ENCODE data around the gene YBX3.

Gene YBX3

DNA sequence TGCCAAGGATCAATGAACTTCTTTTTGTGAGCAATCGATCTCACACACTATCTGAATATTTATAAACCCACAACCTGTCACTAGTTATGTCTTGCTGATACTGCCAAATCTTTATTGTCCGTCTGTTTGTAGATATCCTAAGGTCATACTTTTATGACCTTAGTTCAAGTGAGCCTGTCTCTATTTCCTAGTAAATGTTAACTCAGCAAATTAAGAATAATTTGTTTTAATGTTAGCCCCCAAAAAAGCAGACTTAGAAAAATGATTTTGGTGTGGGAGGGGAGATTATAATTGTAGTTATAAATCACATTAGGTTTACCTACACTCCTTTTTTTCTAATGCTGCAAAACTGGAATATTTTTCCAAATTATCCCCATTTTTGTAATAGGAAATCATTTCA lies 58.6 kb downstream of the YBX3 start:
- Mint-ChIP-seq H3K4me1 (peaks cover 11% of the 10 kb centered on the region), H3K9me3 (no peaks in the 10 kb centered on the region), H3K36me3 (no peaks in the 10 kb centered on the region), H3K4me3 (no peak overlapping the region), H3K27ac (no peak overlapping the region)
- no peak for DNase-seq (ENCODE audit: low spot score in 2 of 2)
- ATAC-seq: no peak

DNA sequence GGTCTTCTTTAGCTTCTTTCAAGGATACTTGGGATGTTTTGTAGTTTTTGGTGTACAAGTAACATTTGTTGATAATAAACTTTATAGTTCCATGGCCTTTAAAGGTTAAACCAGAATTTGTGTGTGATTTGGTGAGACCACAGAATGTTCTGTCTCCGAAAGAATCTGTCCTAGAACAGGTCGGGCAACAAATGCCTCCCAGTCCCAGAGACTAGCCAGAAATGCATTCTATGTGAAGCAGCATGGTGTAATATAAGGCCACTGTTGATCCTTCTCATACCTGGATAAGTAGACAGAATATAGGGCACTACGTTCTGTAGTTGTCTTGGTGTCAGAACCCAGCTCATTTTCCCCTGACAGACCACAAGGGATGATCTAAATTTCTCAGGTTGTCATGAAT lies 59.3 kb downstream of the YBX3 start:
- Mint-ChIP-seq H3K4me1 (peaks cover 7% of the 10 kb centered on the region), H3K27ac (no peak overlapping the region), H3K4me3 (no peak overlapping the region), H3K36me3 (no peaks in the 10 kb centered on the region), H3K9me3 (no peaks in the 10 kb centered on the region)
- no peak for DNase-seq (ENCODE audit: low spot score in 2 of 2)
- ATAC-seq: no peak

DNA sequence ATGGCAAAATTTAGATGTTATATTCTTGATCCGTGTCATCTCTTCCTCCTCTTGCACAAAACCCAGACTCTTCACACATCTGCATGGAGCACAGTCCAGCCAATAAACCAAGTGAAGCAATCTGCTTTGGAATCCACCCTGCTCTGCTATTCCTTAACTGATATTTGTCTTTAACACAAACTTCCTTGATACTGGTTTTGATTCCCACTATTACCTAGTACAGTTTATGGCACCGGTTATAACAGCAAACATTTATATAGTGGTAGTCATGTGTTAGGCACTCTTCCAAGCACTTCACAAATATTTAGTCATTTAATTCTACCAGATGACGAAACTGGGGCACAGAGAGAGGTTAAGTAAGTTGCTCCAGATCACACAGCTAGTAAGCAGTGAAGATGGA lies 61.8 kb downstream of the YBX3 start:
- no peaks in the 10 kb centered on the region for H3K9me3 Mint-ChIP-seq

DNA sequence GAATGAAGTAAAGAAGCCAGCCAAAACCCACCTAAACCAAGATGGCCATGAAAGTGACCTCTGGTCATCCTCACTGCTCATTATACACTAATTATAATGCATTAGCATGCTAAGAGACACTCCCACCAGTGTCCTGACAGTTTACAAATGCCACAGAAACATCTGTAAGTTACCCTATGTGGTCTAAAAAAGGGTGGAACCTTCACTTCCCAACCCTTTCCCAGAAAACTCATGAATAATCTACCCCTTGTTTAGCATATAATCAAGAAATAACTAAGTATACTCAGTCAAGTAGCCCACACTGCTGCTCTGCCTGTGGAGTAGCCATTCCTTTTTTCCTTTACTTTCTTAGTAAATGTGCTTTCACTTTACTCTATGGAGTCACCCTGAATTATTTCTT lies 69.1 kb downstream of the YBX3 start:
- ATAC-seq: no peak
- no peak for DNase-seq (ENCODE audit: low spot score in 2 of 2)
- no peaks in the 10 kb centered on the region for H3K36me3 Mint-ChIP-seq
- H3K27ac Mint-ChIP-seq: no peak overlapping the region
- H3K9me3 Mint-ChIP-seq: no peaks in the 10 kb centered on the region
- H3K4me3 Mint-ChIP-seq: no peak overlapping the region
- H3K4me1 Mint-ChIP-seq: no peaks in the 10 kb centered on the region

More for the DNA sequence above, 61.8 kb downstream of the YBX3 start:
- no peak overlapping the region for H3K4me3 Mint-ChIP-seq
- ATAC-seq (no peak), DNase-seq (ENCODE audit: low spot score in 2 of 2) (no peak)
- no peaks in the 10 kb centered on the region for H3K4me1 Mint-ChIP-seq
- no peaks in the 10 kb centered on the region for H3K36me3 Mint-ChIP-seq
- no peak overlapping the region for H3K27ac Mint-ChIP-seq

DNA sequence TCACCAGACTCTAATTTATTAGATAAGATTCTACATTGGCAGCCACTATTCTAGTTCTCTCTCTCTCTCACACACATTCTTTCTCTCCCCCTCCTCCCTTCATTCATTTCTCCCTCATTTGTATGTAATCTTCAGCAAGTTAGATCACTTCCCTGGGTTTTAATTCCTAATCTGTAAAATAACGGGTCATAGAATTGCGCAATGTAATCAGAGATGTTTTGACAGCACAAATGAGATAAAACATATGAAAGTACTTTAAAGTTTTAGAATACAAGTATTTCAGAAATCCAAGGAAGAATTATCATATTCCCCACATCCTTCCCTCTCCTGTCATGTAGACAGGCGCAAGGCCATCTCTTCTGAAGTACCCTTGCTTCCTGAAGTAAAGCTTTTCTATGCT lies 70.9 kb downstream of the YBX3 start:
- DNase-seq (ENCODE audit: low spot score in 2 of 2): no peak
- Mint-ChIP-seq H3K27ac (no peak overlapping the region), H3K4me1 (no peaks in the 10 kb centered on the region), H3K36me3 (no peaks in the 10 kb centered on the region), H3K9me3 (no peaks in the 10 kb centered on the region), H3K4me3 (no peak overlapping the region)
- ATAC-seq: no peak
